ENCODE measurements around the gene VCPKMT.

DNA sequence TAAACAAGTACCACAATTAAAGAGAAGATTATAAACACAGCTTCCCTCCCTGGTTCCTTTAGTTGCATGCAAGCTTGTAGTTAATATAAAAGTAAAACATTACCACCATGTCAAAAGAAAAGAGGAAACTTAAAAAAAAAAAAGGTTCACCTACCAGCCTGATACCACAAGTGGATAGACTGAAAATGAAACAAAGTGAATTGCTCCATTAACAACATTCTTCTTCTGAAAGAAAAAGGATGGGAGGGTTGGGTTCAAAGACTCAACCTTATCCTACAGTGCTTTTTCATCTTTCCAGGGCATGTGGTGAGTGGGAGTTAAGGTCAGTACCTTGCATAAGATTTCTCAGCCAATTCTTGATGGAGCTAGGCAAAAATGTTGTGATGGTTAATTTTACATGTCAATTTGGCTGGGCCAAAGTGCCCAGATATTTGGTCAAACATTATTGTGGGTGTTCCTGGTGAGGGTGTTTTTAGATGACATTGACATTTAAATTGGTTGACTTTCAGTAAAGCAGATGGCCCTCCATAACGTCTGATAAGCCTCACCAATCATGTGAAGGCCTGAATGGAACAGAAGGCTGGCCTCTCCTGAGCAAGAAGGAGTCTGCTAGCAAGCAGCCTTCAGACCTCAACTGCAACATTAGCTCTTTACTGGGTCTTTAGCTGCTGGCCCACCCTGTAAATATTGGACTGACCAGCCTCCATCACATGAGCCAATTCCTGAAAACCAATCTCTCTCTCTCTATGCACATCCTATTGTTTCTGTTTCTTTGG, 28.8 kb downstream of the VCPKMT start:
- TF ChIP-seq, protein P1, sequence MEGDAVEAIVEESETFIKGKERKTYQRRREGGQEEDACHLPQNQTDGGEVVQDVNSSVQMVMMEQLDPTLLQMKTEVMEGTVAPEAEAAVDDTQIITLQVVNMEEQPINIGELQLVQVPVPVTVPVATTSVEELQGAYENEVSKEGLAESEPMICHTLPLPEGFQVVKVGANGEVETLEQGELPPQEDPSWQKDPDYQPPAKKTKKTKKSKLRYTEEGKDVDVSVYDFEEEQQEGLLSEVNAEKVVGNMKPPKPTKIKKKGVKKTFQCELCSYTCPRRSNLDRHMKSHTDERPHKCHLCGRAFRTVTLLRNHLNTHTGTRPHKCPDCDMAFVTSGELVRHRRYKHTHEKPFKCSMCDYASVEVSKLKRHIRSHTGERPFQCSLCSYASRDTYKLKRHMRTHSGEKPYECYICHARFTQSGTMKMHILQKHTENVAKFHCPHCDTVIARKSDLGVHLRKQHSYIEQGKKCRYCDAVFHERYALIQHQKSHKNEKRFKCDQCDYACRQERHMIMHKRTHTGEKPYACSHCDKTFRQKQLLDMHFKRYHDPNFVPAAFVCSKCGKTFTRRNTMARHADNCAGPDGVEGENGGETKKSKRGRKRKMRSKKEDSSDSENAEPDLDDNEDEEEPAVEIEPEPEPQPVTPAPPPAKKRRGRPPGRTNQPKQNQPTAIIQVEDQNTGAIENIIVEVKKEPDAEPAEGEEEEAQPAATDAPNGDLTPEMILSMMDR (conservative IDR thresholded peaks at IDR 0.05): no peak
- TF ChIP-seq EZH2 (IDR thresholded peaks at IDR 0.05; ENCODE audit: low read depth): no peak

Data from PC-9 (cell line).